8988T (cell line): ENCODE results near the gene BSDC1.
A peak's percentile ranks its signal among the peaks of the same experiment; 100 is the strongest.

Source experiments
- DNase-seq: peaks from one replicate; pipeline ENCODE4 v3.0.0; 2011

Gene BSDC1

GRCh38 chr1:32335790-32336590 is 58.3 kb downstream of the BSDC1 start, which contains the start of gene MARCKSL1:
Gene MARCKSL1 (minus strand): TSS chr1:32336233. CDS start chr1:32336033, 200 bp downstream.
- peak; percentile 66 for DNase-seq

- DNase-seq: no peak
Observed at GRCh38 chr1:32335535-32335789, 58.8 kb downstream of the BSDC1 start.

GRCh38 chr1:32334864-32335534 is 59.2 kb downstream of the BSDC1 start:
- DNase-seq: no peak

- DNase-seq: no peak
Observed at GRCh38 chr1:32334274-32334861, 59.9 kb downstream of the BSDC1 start.

- DNase-seq: no peak
Observed at GRCh38 chr1:32333251-32333963, 60.8 kb downstream of the BSDC1 start.

GRCh38 chr1:32332290-32333079 is 61.8 kb downstream of the BSDC1 start:
- DNase-seq: no peak

- DNase-seq: no peak
Observed at GRCh38 chr1:32331549-32331948, 62.7 kb downstream of the BSDC1 start.

GRCh38 chr1:32330558-32331151 is 63.6 kb downstream of the BSDC1 start:
- DNase-seq: no peak

GRCh38 chr1:32329931-32330466 is 64.2 kb downstream of the BSDC1 start:
- no peak for DNase-seq

GRCh38 chr1:32327204-32327603 is 67.0 kb downstream of the BSDC1 start:
- no peak for DNase-seq

GRCh38 chr1:32321712-32322291 is 72.4 kb downstream of the BSDC1 start:
- no peak for DNase-seq

- DNase-seq: no peak
Observed at GRCh38 chr1:32318127-32318869, 75.9 kb downstream of the BSDC1 start.

- DNase-seq: no peak
Observed at GRCh38 chr1:32316903-32317277, 77.4 kb downstream of the BSDC1 start.
